Peyer's patch (tissue), 4 donors: ENCODE data around the gene NPAS2.

Source experiments
- CTCF ChIP-seq, 6 experiments: fragments of 450-650 bp in 4 of 6; fragments of 200-600 bp in 2 of 6; sonication (generic) in 1 of 6; IDR thresholded peaks; one replicate each; pipeline ENCODE4 v1.5.1; 2017 to 2019; ENCODE audit warnings: antibody characterized with exemption in 6 of 6, mild to moderate bottlenecking in 3 of 6, moderate library complexity in 1 of 6
- POLR2A ChIP-seq, 2 donors: fragments of 450-650 bp; IDR thresholded peaks; one replicate each; pipeline ENCODE4 v1.5.1; 2017; ENCODE audit warnings: antibody characterized with exemption in 2 of 2, mild to moderate bottlenecking in 2 of 2, moderate library complexity in 2 of 2

GRCh38 chr2:101007415-101008345 is 187.7 kb downstream of the NPAS2 start:
- TF ChIP-seq CTCF (IDR thresholded peaks at IDR 0.05) (no peak), POLR2A (IDR thresholded peaks at IDR 0.05) (no peak)
